GM12878 (cell line): ENCODE measurements around the gene NFKBIZ. TPM values are rescaled to one million over a fixed set of nuclear protein-coding genes. Genes with fewer than 3 reads are reported as not detected.

Experiments used
- ASH2L ChIP-seq: fragments of 300-600, 200-600 bp; sonication (generic); IDR thresholded peaks from 2 replicates; pipeline ENCODE4 v1.6.1; 2017; ENCODE audit warnings: low read depth, mild to moderate bottlenecking, borderline replicate concordance
- CEBPB ChIP-seq, 2 experiments: fragments of 150-350 bp in 1 of 2; IDR thresholded peaks; 2 replicates each; pipeline ENCODE4 v1.6.1; 2012 to 2014; ENCODE audit warnings: low read depth in 2 of 2, low read length in 2 of 2, borderline replicate concordance in 1 of 2, inconsistent platforms in 1 of 2
- CHD2 ChIP-seq: IDR thresholded peaks from 2 replicates; pipeline ENCODE4 v1.6.1; 2011; ENCODE audit warnings: low read depth, low read length, improper control_type of control experiment, borderline replicate concordance
- CREM ChIP-seq: IDR thresholded peaks from 2 replicates; pipeline ENCODE4 v1.6.1; 2014; ENCODE audit warnings: antibody characterized with exemption, low read depth
- E2F4 ChIP-seq: IDR thresholded peaks from 2 replicates; pipeline ENCODE4 v1.6.1; 2012; ENCODE audit warnings: low read depth, low read length, improper control_type of control experiment
- EGR1 ChIP-seq, 2 experiments: IDR thresholded peaks; 1 replicate in 1 of 2; 2 replicates in 1 of 2; pipeline ENCODE4 v1.6.1; 2011 to 2012; ENCODE audit warnings: low read depth in 2 of 2, low read length in 2 of 2, borderline replicate concordance in 1 of 2, mild to moderate bottlenecking in 1 of 2, moderate library complexity in 1 of 2
- ESRRA ChIP-seq: IDR thresholded peaks from 2 replicates; pipeline ENCODE4 v1.6.1; 2012; ENCODE audit warnings: mild to moderate bottlenecking, low read length, improper control_type of control experiment
- FOXK2 ChIP-seq: fragments of 450-650 bp; IDR thresholded peaks from 2 replicates; pipeline ENCODE4 v1.6.1; 2017; ENCODE audit warnings: mild to moderate bottlenecking, moderate library complexity
- HCFC1 ChIP-seq: fragments of 150-350 bp; IDR thresholded peaks from 2 replicates; pipeline ENCODE4 v1.6.1; 2014; ENCODE audit warnings: low read length
- HDAC6 ChIP-seq: fragments of 200-600 bp; sonication (generic); IDR thresholded peaks from one replicate; pipeline ENCODE4 v1.8.0; 2017; ENCODE audit warnings: antibody characterized with exemption; ENCODE audit not compliant: unreplicated experiment
- MEF2A ChIP-seq: IDR thresholded peaks from 2 replicates; pipeline ENCODE4 v1.6.1; 2011; ENCODE audit warnings: low read depth, mild to moderate bottlenecking, low read length, moderate library complexity; ENCODE audit not compliant: insufficient read depth
- NFYA ChIP-seq: IDR thresholded peaks from 2 replicates; pipeline ENCODE4 v1.6.1; 2011; ENCODE audit warnings: low read depth, mild to moderate bottlenecking, low read length, improper control_type of control experiment, borderline replicate concordance
- NR2C1 ChIP-seq: fragments of 450-650 bp; IDR thresholded peaks from 2 replicates; pipeline ENCODE4 v1.6.1; 2017; ENCODE audit warnings: antibody characterized with exemption, mild to moderate bottlenecking, moderate library complexity
- PAX5 ChIP-seq: IDR thresholded peaks from 2 replicates; pipeline ENCODE4 v1.6.1; 2011; ENCODE audit warnings: low read depth, low read length, borderline replicate concordance
- POLR2AphosphoS5 ChIP-seq: IDR thresholded peaks from 2 replicates; pipeline ENCODE4 v1.6.1; 2011; ENCODE audit warnings: mild to moderate bottlenecking, low read length, inconsistent platforms
- SIN3A ChIP-seq: IDR thresholded peaks from 2 replicates; pipeline ENCODE4 v1.6.1; 2012; ENCODE audit warnings: low read depth, low read length, improper control_type of control experiment
- SMAD1 ChIP-seq: fragments of 450-650 bp; IDR thresholded peaks from 2 replicates; pipeline ENCODE4 v1.6.1; 2018; ENCODE audit warnings: mild to moderate bottlenecking, low read depth; ENCODE audit not compliant: partially characterized antibody
- SMARCA5 ChIP-seq: fragments of 450-650 bp; IDR thresholded peaks from 2 replicates; pipeline ENCODE4 v1.6.1; 2017; ENCODE audit warnings: mild to moderate bottlenecking
- SRF ChIP-seq, 2 experiments: IDR thresholded peaks; 2 replicates each; pipeline ENCODE4 v1.6.1; 2011; ENCODE audit warnings: low read depth in 2 of 2, low read length in 2 of 2, mild to moderate bottlenecking in 1 of 2, moderate library complexity in 1 of 2
- STAT3 ChIP-seq: IDR thresholded peaks from 2 replicates; pipeline ENCODE4 v1.6.1; 2011; ENCODE audit warnings: low read depth, low read length, improper control_type of control experiment
- SUPT20H ChIP-seq: IDR thresholded peaks from 2 replicates; pipeline ENCODE4 v1.6.1; 2011; ENCODE audit warnings: low read depth, mild to moderate bottlenecking, low read length, moderate library complexity, borderline replicate concordance; ENCODE audit not compliant: control insufficient read depth
- SUZ12 ChIP-seq: fragments of 200-600 bp; sonication (generic); IDR thresholded peaks from one replicate; pipeline ENCODE4 v1.6.1; 2018; ENCODE audit warnings: antibody characterized with exemption, mild to moderate bottlenecking; ENCODE audit not compliant: unreplicated experiment
- YBX1 ChIP-seq: fragments of 450-650 bp; IDR thresholded peaks from 2 replicates; pipeline ENCODE4 v1.6.1; 2016; ENCODE audit warnings: antibody characterized with exemption
- ZBTB33 ChIP-seq: fragments of 450-650 bp; IDR thresholded peaks from 2 replicates; pipeline ENCODE4 v1.6.1; 2017; ENCODE audit warnings: mild to moderate bottlenecking
- ZNF217 ChIP-seq: fragments of 450-650 bp; IDR thresholded peaks from 2 replicates; pipeline ENCODE4 v1.6.1; 2017; ENCODE audit warnings: antibody characterized with exemption, mild to moderate bottlenecking
- ZNF622 ChIP-seq: fragments of 450-650 bp; IDR thresholded peaks from 2 replicates; pipeline ENCODE4 v1.6.1; 2017; ENCODE audit warnings: mild to moderate bottlenecking, inconsistent platforms
- polyA plus RNA-seq, 11 experiments: library from polyadenylated mRNA; depleted of rRNA in 4 of 11; unstranded in 6 of 11; stranded (reverse) in 5 of 11; fragments of >200 nt; fragmentation: Nextera tagmentation in 4 of 11; fragmentation: Illumina TruSeq in 1 of 11; extraction: Ambion mirVana in 4 of 11; extraction: Trizol in 1 of 11; gene quantifications; 1 replicate in 1 of 11; 2 replicates in 10 of 11; pipeline versions ENCODE4 v1.2.1 to v1.2.3, GENCODE V29; 2011 to 2016; ENCODE audit warnings: inconsistent platforms in 2 of 11, missing spikeins in 2 of 11, low read depth in 1 of 11
- total RNA-seq, 4 experiments: library from RNA; depleted of rRNA in 3 of 4; stranded (reverse); fragments of >200 nt in 3 of 4; fragmentation: Illumina TruSeq in 1 of 4; extraction: Trizol in 1 of 4; gene quantifications; 2 replicates each; pipeline versions ENCODE4 v1.2.1 to v1.2.3, GENCODE V29; 2013 to 2021

The NFKBIZ gene
- total and polyA plus RNA-seq, 10 of the 15 experiments (the other 5 are each of a cell fraction or from before 2014, with no cell fraction given): 6.3 to 53.8 (median 17.3) TPM

- TF ChIP-seq ESRRA (0 out of 2 replicates have a peak, but pooled peaks have one; percentile 38), SRF (IDR thresholded peaks at IDR 0.05; ENCODE audit: low read depth in 2 of 2, low read length in 2 of 2) (0 out of 4 replicates have a peak, but pooled peaks of 1 of the 2 experiments have one; percentile 8), SUZ12 (no peak), NR2C1 (no peak), CEBPB (IDR thresholded peaks at IDR 0.05; ENCODE audit: borderline replicate concordance in 1 of 2, low read depth in 2 of 2, low read length in 2 of 2) (no peak; a peak in 1 of 4 replicates), SMAD1 (no peak), E2F4 (no peak), HDAC6 (peak; percentile 92), PAX5 (peak; percentile 46; the same call in 1 of the 2 replicates), SIN3A (peak; percentile 54; the same call in 1 of the 2 replicates), ZNF622 (no peak; the same call in 1 of the 2 replicates), POLR2AphosphoS5 (peak; percentile 99), SUPT20H (no peak), CHD2 (no peak; the same call in 1 of the 2 replicates), NFYA (no peak), MEF2A (0 out of 2 replicates have a peak, but pooled peaks have one; percentile 2), STAT3 (no peak), HCFC1 (no peak), SMARCA5 (no peak; the same call in none of the 2 replicates), ZNF217 (no peak), ZBTB33 (no peak), YBX1 (no peak), EGR1 (IDR thresholded peaks at IDR 0.05; ENCODE audit: borderline replicate concordance in 1 of 2, low read depth in 2 of 2, low read length in 2 of 2) (0 out of 3 replicates have a peak, but pooled peaks of 1 of the 2 experiments have one; percentile 1), ASH2L (no peak), FOXK2 (no peak), CREM (no peak)
These were observed at the start of gene NFKBIZ (continued) for GRCh38 chr3:101848754-101849713.
